HG03457 (cell line): Measurements from ENCODE around the gene ELAVL4.

Experiments
- ATAC-seq: cut with Tn5 transposase; IDR thresholded peaks from one replicate; pipeline ENCODE4 v1.9.1; 2021; ENCODE audit warnings: moderate number of reproducible peaks; ENCODE audit not compliant: unreplicated experiment

Gene ELAVL4

GRCh38 chr1:50177994-50178393 is 69.3 kb downstream of the ELAVL4 start:
- no peak for ATAC-seq

DNA sequence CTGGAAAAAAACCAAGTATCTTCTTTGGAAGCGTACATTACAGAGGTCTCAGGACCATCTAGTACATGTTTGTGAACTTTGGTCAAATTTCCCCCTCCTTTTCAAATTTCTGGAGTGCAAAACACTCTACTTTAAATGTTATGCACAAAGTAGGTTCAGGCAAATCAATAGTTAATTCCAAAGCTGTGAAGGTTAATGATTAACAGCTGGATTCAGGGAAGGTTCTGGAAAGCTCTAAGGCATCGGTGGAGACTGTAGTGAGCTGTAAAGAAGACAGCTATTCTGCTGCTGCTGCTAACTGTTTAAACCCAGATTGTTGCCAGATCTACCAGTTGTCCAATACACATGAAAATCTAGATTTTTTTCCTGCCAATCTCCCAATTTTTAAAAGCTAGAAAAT is 70.9 kb downstream of the ELAVL4 start:
- no peak for ATAC-seq

DNA sequence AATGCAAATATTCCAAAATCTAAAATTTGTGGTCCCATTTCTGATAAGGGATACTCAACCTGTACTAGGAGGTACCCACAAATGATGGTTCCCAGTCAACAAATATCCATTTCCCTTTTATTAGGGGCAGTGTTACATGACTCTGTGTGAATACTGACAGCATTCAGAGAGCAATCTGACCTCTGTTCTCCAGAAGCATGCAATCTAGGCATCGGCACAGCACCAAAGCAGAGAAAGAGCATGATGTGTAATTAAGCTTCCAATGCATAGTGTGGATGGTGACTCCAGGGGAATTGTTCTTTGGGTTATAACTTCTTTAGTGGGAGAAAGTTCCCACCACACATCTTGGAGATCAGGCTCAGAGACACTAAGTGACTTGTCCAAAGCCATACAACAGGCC is 71.6 kb downstream of the ELAVL4 start:
- ATAC-seq = no peak

DNA sequence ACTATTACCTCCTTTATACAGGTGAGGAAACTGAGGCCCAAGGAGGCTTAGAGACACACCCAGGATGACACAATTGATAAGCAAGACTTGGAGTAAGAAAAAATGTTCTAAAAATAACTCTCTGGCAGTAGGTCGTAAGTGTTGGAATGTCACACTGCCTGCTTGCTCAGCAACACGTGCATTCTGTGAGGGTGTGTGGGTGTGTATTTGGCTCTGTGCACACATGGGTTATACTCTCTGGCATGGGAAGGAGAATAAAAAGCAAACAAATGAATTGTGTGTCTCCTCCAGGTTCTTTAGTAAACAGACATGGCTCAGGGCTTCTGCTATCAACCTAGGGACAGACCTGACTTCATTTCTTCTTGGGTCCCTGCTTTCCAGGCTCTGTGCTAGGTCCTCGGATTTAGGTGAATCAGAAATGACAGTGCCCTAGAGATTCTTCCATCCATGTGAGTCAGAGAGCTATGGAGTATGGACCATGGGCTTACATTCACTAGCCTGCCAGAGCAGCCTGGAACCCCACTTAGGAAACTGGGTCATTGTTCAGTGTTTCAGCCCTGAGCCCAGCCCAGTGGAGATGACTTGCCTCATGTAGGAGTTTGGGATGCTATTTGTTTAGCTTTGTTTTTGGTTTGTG is 72.4 kb downstream of the ELAVL4 start:
- ATAC-seq = no peak

DNA sequence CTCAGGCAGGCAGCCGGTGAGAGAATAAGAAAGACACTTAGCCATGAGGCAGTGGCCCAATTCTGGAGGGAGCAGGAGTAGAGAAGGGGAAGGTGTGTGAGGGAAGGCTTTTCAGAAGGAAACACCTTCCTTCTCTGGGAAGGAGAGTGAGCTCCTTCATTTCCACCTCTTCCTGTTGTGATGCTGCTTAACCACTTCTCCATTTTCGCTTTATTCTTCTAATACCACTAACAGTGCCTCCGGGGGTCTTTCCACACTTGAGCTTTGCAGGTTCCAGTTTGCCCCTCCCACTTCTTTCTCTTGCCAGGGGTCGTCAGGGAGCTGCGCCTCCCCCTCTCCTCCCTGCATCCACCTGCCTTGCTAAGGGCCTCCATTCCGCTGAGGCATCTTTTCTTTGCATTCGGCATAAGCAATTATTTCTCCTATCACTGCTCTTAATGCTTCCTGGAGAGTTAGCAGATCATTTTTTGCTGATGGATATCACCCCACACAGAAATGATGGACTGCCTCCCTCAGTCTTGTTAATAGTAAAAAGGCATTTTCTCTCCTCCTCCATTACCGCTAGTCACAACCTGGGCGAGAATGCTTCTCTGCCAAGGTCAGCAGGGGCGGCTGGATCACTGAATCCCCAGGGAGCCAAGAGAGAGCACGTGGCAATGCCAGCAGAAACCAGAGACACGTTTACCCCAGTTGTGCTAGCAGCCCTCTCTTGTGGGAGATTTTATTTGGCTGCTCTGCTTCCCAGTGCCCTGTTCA is 74.8 kb downstream of the ELAVL4 start:
- ATAC-seq = no peak

DNA sequence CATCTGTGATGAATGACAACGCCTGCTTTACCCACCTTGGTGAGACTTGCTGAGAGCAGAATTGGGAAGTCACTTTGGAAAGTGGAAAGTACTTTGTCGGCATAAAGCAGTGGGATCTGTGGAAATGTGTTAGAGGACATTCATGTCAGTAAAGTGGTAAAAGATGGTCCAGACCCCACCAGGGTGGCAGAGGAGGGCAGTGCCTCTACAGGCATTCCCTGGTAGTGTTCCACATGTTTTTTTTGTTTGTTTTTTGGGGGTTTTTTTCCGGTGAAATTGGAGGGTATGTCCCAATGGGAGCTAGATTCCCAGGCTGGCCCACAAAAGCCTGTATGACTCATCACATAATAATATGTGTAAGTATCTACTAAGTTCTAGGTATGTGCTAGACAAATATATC is 80.6 kb downstream of the ELAVL4 start:
- ATAC-seq = no peak

GRCh38 chr1:50193002-50193401 is 84.3 kb downstream of the ELAVL4 start:
- ATAC-seq = no peak

DNA sequence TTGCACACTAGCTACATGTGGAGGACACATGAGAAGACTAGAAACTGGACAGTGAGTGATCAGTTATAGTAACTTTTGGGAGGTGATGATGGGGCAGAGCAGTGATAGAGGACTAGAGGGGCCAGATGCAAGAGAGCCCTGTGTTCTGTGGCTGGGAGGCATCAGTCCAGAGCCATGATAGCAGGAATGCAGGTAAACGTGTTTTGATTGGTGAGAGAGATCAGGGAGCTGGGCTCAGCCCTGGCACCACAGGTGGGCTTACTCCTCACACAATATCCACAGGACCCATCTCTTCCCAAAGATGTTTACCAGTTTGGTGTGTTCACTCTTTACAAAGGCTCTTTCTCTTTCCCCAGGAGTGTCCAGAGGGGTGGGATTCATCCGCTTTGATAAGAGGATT is 86.5 kb downstream of the ELAVL4 start:
- no peak for ATAC-seq

DNA sequence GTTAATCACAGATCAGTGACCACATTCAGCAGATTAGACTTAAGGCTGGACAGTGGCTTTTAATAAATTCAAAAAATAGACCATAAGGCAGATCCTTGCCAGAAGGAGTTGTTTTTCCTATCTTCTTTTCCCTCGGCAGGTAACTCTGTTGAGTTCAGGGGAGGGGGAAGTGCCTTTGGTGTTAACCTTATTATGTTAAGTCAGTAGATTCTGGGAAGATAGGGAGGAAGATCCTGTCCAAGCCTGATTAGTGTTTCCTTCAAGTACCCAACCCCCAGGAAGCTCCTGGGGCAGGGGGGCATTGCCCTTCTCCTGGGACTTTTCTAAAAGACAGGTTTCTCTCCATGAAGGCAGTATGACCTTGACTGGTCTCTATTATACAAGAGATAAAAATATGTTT is 87.4 kb downstream of the ELAVL4 start:
- no peak for ATAC-seq

- ATAC-seq = no peak
Observed at GRCh38 chr1:50197216-50197615, 88.5 kb downstream of the ELAVL4 start.

- no peak for ATAC-seq
Observed at GRCh38 chr1:50208315-50208714, 99.6 kb downstream of the ELAVL4 start.

- no peak for ATAC-seq
Observed at GRCh38 chr1:50208756-50209155, 100.0 kb downstream of the ELAVL4 start.

- ATAC-seq = no peak
Observed at GRCh38 chr1:50209749-50210148, 101.0 kb downstream of the ELAVL4 start.

- no peak for ATAC-seq
Observed at GRCh38 chr1:50213505-50213904, 104.8 kb downstream of the ELAVL4 start.

GRCh38 chr1:50214717-50215116 is 106.0 kb downstream of the ELAVL4 start:
- ATAC-seq = no peak

DNA sequence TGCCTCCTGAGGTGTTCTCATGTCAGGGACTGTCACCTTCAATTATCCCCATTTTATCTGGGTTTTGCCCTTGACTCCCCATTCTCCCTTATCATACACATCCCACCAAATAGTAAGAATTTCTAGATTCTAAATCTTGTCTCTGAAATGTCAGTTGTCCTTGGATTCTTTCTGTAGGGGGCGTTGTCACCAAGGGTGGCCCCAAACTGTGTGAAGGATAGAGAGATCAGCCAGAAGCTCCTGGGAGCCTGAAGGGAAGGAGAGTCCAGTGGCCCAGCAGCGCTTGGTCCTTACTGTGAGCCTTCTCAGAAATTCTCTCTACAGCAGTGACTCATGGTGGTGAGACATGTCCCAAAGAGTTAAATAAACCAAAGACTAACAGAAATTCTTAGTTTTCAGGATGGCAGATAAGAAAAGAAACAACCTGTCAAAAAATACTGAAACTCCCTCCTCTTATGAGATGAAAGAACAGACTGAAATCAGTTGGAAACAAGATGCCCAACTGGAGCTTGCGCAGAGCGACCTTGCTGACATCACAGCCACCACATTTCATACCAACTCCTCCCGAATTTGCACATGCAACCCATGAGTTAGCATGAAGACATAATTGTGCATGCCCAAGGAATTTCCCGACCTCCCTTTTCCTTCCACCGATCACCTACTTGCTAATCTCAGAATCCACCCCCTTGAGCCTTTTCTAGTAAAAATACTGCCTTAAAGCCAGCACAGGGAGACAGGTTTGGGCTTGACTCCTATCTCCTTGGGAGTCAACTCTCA is 109.8 kb downstream of the ELAVL4 start:
- no peak for ATAC-seq

GRCh38 chr1:50228871-50229384 is 120.2 kb downstream of the ELAVL4 start:
- no peak for ATAC-seq

DNA sequence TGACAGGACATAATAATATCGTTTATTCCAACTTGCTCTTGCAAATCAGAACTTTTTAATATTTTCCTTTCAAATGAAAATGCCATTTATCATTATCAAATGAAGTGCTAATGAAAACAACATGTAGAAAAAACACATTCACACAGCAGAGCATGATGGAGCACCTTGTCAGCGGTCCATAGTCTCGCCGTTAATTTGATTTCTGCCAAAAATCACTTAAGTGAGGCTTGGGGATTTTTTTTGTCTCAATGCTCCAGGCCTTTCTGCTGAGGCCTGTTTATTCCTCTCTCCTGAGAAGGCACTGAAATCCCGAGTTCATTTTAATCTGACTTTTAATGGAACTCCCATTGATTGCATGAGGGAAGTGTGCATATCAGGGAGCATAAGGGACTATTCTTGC is 122.5 kb downstream of the ELAVL4 start:
- no peak for ATAC-seq

- ATAC-seq = no peak
Observed at GRCh38 chr1:50232336-50232735, 123.6 kb downstream of the ELAVL4 start.

GRCh38 chr1:50236656-50237055 is 127.9 kb downstream of the ELAVL4 start:
- ATAC-seq = no peak

DNA sequence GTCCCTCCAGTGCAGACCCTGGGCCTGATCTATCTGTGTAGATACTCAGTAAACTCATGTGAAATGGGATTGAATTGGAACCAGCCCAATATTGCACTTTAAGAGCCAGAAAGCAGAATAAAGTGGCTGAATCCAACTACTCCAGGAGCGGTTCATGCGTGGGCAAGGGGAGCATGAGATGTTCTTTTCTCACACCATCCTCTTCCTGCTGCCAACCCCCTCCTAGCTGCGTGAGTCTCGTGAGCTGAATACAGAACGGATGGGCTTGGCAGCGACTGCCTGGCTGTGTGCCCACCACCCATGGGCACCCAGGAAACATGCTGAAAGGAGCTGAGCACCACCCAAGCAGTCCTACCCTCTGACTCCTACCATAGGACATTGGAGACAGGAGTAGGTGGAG is 128.3 kb downstream of the ELAVL4 start:
- ATAC-seq = no peak

- no peak for ATAC-seq
Observed at GRCh38 chr1:50243939-50244338, 135.2 kb downstream of the ELAVL4 start.
